HG03139 (cell line): ENCODE measurements around the gene LONP2.
"Not testable (repeated sequence)": the region's sequence is repeated elsewhere in the genome, so short reads cannot be mapped to it uniquely, and the experiment has no call there.

Experiments used
- ATAC-seq: cut with Tn5 transposase; IDR thresholded peaks from one replicate; pipeline ENCODE4 v1.9.1; 2021; ENCODE audit not compliant: unreplicated experiment

Gene LONP2

GRCh38 chr16:48365025-48365600 lies 121.0 kb downstream of the LONP2 start:
- ATAC-seq, result no peak

DNA sequence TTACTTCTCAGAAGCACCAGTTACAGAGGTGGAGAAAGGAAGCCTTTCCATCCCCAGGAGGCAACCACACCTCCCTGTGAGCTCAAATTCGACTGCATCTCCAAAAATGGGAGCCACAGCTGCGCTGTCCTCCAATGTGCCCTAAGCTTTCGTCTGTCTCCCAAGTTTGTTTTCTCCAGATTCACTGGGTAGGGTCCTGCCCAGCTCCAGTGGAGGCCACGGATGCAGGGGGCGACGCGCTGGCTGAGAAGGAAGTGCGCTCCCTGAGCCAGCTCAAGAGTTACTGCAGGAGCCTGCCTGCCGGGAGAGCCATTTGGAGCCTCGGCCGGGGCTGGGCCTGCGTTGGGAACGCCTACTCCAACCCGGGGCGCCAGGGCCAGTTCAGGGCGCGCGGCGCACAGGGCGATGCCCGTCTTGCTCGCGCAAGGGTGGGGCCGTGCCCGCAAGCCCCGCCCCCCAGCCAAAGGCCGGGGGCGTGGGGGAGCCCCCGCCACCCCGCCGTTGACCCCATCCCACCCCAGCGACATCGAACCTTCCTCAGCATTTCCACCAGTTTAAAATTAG lies 121.6 kb downstream of the LONP2 start:
- ATAC-seq, result peak; percentile 91

GRCh38 chr16:48366165-48367093 lies 122.3 kb downstream of the LONP2 start:
- peak; percentile 51 for ATAC-seq

GRCh38 chr16:48367441-48368049 lies 123.4 kb downstream of the LONP2 start:
- ATAC-seq, result no peak

DNA sequence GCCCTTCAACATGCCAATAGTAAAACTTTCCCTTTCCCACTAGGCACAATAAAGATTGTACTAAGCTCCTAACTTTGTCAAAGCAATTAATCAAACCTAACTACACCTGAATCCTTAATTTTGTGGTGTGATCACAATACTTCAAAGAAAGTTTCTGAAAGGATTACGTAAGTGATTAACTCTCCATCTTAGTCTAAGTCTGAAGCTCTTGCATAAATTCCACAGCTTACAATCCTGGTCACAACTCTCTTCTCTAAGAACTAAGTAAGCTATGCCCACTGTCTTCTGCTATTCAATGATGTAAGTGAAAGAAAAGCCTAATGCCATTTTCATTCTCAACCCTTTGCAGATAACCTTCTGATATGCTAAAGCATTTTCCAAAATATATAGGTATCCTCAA lies 125.7 kb downstream of the LONP2 start:
- ATAC-seq, result no peak

GRCh38 chr16:48370229-48370628 lies 126.1 kb downstream of the LONP2 start:
- ATAC-seq, result no peak

GRCh38 chr16:48370668-48371392 lies 126.7 kb downstream of the LONP2 start:
- not testable (repeated sequence) for ATAC-seq

GRCh38 chr16:48371393-48371780 lies 127.3 kb downstream of the LONP2 start:
- no peak for ATAC-seq

DNA sequence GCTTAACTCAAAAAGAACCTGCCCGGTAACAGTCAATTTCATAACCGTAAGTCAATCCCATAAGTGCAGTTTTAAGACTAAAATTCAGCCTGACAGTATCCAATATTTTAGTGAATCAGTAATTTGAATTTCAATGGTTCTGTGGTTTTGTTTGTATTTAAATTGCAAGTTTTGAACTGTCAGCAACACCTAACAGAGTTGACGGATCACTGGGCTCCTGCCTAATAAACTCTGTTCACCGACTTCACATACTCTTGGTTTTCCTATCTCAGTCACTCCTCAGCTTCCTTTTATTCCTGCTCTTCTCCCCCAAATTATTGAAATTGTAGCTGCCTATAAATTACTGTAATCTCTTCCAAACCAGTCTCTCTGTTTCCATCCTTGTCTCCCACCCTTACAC lies 128.6 kb downstream of the LONP2 start:
- no peak for ATAC-seq

- ATAC-seq, result no peak
Measured at GRCh38 chr16:48373258-48374029, 129.3 kb downstream of the LONP2 start.

DNA sequence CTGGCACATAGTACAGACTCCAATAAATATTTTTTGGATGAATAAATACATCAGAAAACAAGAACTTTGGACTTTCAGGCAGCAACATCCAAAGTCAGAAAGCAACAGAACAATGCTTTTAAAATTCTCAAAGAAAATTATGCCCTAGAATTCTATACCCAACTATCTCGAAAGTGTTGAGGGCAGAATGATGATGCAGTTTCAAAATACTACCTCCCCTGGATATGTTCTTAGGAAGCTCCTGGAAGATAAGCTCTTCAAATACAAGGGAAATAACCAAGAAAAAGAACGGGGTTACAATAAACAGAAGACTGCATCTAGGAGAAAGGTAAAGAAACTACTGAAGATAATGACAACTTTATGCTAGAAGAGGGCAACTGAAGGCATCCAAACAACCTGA lies 130.2 kb downstream of the LONP2 start:
- no peak for ATAC-seq

- ATAC-seq, result not testable (repeated sequence)
Measured at GRCh38 chr16:48377301-48377700, 133.2 kb downstream of the LONP2 start.

DNA sequence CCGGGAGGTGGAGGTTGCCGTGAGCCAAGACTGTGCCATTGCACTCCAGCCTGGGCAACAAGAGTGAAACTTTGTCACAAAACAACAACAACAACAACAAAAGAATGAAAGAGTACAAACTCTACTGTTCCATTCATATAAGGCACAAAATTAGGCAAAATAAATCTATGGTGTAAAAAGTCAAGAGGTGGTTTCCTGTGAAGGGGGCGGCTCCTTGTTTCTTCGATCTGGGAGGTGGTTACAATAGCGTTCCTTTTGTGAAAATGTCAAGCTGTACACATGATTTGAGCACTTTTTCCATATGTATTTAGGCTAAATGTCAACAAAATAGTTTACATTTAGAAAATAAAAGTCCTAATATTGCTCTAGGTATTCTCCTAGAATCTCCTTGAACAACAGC lies 134.2 kb downstream of the LONP2 start:
- ATAC-seq, result no peak

DNA sequence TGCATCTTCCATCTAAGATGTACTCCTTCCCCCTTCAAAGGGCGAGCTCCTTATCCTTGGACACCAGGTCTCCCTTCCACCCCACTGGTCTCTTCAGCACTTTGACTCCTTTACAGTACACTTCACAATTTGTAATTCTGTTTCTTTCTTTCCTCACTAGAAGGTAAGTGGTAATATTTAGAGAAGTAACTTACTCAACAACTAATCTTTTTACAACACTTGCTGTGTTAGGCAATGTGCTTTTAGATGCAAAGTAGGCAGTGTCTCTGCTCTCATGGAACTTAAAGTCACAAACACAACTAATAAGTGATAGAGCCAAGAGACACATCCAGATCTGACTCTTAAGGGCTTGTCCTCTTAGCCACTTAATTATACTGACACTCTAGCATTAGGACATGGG lies 134.7 kb downstream of the LONP2 start:
- no peak for ATAC-seq

GRCh38 chr16:48381201-48381600 lies 137.1 kb downstream of the LONP2 start:
- ATAC-seq, result no peak

GRCh38 chr16:48382131-48382530 lies 138.0 kb downstream of the LONP2 start:
- no peak for ATAC-seq

DNA sequence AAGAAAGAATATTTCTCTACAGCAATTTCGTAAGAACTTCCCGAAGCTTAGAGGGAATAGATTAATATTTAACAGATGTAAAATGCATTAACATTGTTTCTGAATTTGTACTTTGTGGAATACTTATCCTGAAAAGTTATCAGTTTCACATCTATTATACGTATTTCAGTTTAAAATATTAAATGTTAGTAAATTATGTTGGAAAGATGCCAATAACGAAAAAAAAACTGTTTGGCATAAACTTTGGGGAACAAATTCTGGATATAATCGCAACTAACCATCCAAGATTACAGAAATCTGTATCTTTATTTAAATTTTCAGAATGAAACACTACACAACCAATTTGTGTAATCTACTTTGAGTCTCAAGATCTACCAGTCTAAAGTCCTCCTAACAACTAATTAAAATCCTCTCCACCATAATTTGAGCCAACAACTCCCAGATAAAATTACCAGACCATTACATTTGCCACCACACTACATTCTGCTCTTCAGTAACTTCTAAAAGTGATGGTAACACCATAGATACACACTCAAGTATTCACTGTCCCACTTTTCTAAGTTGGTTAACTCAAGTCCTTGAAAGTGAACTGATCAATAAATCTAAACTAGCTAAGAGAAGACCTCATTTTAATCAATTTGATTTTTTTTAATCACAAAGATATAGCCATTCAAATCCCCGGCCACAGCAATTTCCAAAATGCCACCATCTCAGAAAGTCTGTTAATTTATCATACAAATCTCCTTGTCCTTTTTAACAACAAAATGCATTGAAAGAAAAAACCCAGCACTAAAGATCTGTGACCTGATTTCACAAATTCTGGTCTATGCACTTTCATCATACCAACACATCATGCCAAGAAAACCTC lies 139.1 kb downstream of the LONP2 start:
- ATAC-seq, result no peak

DNA sequence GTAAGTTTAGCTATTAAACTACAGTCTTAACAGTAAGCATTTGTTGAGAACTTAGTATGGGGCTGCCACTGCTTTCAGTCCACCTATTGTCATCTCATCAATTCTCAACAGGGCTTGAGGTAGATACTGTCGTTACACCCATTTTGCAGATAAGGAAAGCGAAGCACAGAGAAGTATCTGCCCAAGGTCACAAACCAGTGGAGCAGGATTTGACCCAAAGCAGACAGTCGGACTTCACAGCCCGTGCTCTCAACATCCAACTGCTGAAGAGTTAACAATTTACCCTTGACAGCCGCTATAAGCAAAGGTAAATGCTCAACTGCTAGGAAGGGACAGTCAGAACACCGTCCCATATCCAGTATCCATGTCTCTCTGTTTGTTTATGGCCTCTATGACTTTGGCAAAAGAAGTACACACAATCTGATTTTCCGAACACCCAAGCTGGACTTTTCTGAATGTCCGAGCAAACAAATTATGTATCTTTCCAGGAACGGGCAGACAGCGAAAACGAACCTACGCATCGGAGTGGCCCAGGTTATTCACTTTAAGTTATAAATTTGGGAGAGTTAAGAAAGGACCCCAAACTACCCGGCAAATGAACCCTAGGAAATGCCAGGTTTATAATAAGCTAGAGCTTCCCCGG lies 139.9 kb downstream of the LONP2 start:
- ATAC-seq, result no peak
